ENCODE measurements around the gene ST7. TPM values are rescaled to one million over a fixed set of nuclear protein-coding genes. Genes with fewer than 3 reads are reported as not detected.

Gene ST7
- polyA plus RNA-seq, 1 donor (not counting 4 experiments of a cell fraction or from before 2014, with no cell fraction given), result 16.9 TPM

DNA sequence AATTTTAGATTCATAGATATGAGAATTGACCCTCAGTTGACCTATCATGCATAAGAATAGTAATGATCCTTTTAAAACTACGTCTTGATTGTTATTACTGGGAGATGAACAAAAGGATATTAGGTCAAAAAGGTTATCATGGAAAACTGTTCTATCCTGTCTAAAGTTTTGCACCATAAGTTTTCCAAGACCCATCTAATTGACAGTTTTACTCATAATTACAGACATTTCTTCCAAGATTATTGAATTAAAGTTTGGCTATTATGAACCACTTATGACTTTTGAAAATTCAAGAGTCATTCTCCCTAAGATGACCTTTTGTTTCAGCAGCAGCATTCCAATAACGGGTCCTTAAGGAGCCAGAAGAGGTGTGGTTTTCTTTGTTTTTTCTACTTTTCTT lies 225.3 kb downstream of the ST7 start:
- H3K4me3 ChIP-seq (ENCODE audit: control insufficient read depth in 2 of 3, extremely low read depth in 1 of 3, insufficient read depth in 2 of 3, low read depth in 1 of 3, low read length in 3 of 3), result no peak overlapping the region
- no peak overlapping the region for H3K4me2 ChIP-seq (ENCODE audit: control insufficient read depth, extremely low read depth, insufficient read depth, low read depth, low read length)
- no peak for TF ChIP-seq EZH2 (IDR thresholded peaks at IDR 0.05; ENCODE audit: low read length)
- TF ChIP-seq, protein P1, sequence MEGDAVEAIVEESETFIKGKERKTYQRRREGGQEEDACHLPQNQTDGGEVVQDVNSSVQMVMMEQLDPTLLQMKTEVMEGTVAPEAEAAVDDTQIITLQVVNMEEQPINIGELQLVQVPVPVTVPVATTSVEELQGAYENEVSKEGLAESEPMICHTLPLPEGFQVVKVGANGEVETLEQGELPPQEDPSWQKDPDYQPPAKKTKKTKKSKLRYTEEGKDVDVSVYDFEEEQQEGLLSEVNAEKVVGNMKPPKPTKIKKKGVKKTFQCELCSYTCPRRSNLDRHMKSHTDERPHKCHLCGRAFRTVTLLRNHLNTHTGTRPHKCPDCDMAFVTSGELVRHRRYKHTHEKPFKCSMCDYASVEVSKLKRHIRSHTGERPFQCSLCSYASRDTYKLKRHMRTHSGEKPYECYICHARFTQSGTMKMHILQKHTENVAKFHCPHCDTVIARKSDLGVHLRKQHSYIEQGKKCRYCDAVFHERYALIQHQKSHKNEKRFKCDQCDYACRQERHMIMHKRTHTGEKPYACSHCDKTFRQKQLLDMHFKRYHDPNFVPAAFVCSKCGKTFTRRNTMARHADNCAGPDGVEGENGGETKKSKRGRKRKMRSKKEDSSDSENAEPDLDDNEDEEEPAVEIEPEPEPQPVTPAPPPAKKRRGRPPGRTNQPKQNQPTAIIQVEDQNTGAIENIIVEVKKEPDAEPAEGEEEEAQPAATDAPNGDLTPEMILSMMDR (optimal IDR thresholded peaks at IDR 0.05 in 1 of 3, IDR thresholded peaks at IDR 0.05 in 1 of 3, conservative IDR thresholded peaks at IDR 0.05 in 1 of 3; ENCODE audit: extremely low read depth in 1 of 3, insufficient read depth in 2 of 3, low read length in 3 of 3), result no peak
- H3K9ac ChIP-seq (ENCODE audit: control insufficient read depth, extremely low read depth, insufficient read depth, low read length), result no peak overlapping the region
- no peaks in the 10 kb centered on the region for H3K9me1 ChIP-seq (ENCODE audit: control insufficient read depth, extremely low read depth, insufficient read depth, low read length)
- H3K9me3 ChIP-seq (ENCODE audit: control insufficient read depth, low read depth, low read length), result no peaks in the 10 kb centered on the region
- no peak overlapping the region for H2AFZ ChIP-seq (ENCODE audit: control insufficient read depth, low read length)
- no peaks in the 10 kb centered on the region for H3K79me2 ChIP-seq (ENCODE audit: control insufficient read depth, insufficient read depth, low read length)
- DNase-seq (ENCODE audit: low read depth, low spot score), result no peak
- FAIRE-seq, result no peak
- no peaks in the 10 kb centered on the region for H3K36me3 ChIP-seq (ENCODE audit: control insufficient read depth in 2 of 2, extremely low read depth in 1 of 2, insufficient read depth in 2 of 2, low read length in 2 of 2)
- dilution Hi-C loops (cut with MboI; ENCODE audit: extremely low pct_ligation_motif_present, low sequenced_read_pairs), result no loop called here
- H3K27ac ChIP-seq (ENCODE audit: control insufficient read depth, insufficient read depth, low read length), result no peak overlapping the region
- H3K27me3 ChIP-seq (ENCODE audit: control insufficient read depth, extremely low read depth, insufficient read depth, low read length), result no peaks in the 10 kb centered on the region
- H4K20me1 ChIP-seq (ENCODE audit: control insufficient read depth, extremely low read depth, insufficient read depth, low read length), result no peaks in the 10 kb centered on the region
- H3K4me1 ChIP-seq (ENCODE audit: control insufficient read depth, extremely low read depth, insufficient read depth, low read length), result no peaks in the 10 kb centered on the region

DNA sequence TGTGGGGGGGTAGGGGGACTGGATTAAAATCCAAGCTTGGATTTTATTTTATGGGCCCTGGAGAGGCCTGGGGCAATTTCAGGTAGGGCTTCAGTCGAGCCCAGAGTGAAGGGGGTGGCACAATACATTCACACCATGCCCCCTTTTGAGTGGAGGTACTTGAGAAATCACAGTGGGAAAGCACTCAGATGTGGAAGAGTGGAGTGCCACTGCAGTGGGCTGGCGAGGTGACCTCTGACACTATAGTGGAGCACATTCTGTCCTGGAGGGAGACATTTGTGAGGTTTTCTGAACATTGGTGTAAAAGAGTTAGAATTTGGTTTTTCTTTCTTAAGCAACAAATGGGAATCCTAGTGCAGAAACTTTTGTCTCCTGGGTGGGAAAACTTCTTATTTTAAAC lies 226.4 kb downstream of the ST7 start:
- FAIRE-seq, result no peak
- no peaks in the 10 kb centered on the region for H3K4me1 ChIP-seq (ENCODE audit: control insufficient read depth, extremely low read depth, insufficient read depth, low read length)
- TF ChIP-seq, protein P1 (optimal IDR thresholded peaks at IDR 0.05 in 1 of 3, IDR thresholded peaks at IDR 0.05 in 1 of 3, conservative IDR thresholded peaks at IDR 0.05 in 1 of 3; ENCODE audit: extremely low read depth in 1 of 3, insufficient read depth in 2 of 3, low read length in 3 of 3), result no peak
- no peak for TF ChIP-seq EZH2 (IDR thresholded peaks at IDR 0.05; ENCODE audit: low read length)

More for the DNA sequence above, 226.4 kb downstream of the ST7 start:
- Histone ChIP-seq H3K27ac (ENCODE audit: control insufficient read depth, insufficient read depth, low read length) (no peak overlapping the region), H3K9me3 (ENCODE audit: control insufficient read depth, low read depth, low read length) (no peaks in the 10 kb centered on the region), H3K36me3 (ENCODE audit: control insufficient read depth in 2 of 2, extremely low read depth in 1 of 2, insufficient read depth in 2 of 2, low read length in 2 of 2) (no peaks in the 10 kb centered on the region), H4K20me1 (ENCODE audit: control insufficient read depth, extremely low read depth, insufficient read depth, low read length) (no peaks in the 10 kb centered on the region), H2AFZ (ENCODE audit: control insufficient read depth, low read length) (no peak overlapping the region), H3K4me2 (ENCODE audit: control insufficient read depth, extremely low read depth, insufficient read depth, low read depth, low read length) (no peak overlapping the region), H3K4me3 (ENCODE audit: control insufficient read depth in 2 of 3, extremely low read depth in 1 of 3, insufficient read depth in 2 of 3, low read depth in 1 of 3, low read length in 3 of 3) (no peak overlapping the region), H3K79me2 (ENCODE audit: control insufficient read depth, insufficient read depth, low read length) (no peaks in the 10 kb centered on the region), H3K9me1 (ENCODE audit: control insufficient read depth, extremely low read depth, insufficient read depth, low read length) (no peaks in the 10 kb centered on the region), H3K27me3 (ENCODE audit: control insufficient read depth, extremely low read depth, insufficient read depth, low read length) (no peaks in the 10 kb centered on the region), H3K9ac (ENCODE audit: control insufficient read depth, extremely low read depth, insufficient read depth, low read length) (no peak overlapping the region)
- no peak for DNase-seq (ENCODE audit: low read depth, low spot score)
- dilution Hi-C loops (cut with MboI; ENCODE audit: extremely low pct_ligation_motif_present, low sequenced_read_pairs), result no loop called here
